Measurements from ENCODE around the gene ZMIZ2.
"Not testable (repeated sequence)": the region's sequence is repeated elsewhere in the genome, so short reads cannot be mapped to it uniquely, and the experiment has no call there.

The ZMIZ2 gene

GRCh38 chr7:44729949-44730590, 18.6 kb upstream of the ZMIZ2 start:
- DNase-seq (ENCODE audit: low spot score), result no peak

GRCh38 chr7:44732971-44733370, 15.7 kb upstream of the ZMIZ2 start:
- not testable (repeated sequence) for DNase-seq (ENCODE audit: low spot score)

- no peak for DNase-seq (ENCODE audit: low spot score)
Observed at GRCh38 chr7:44733708-44734481, 14.8 kb upstream of the ZMIZ2 start.

GRCh38 chr7:44735403-44736165, 13.1 kb upstream of the ZMIZ2 start:
- DNase-seq (ENCODE audit: low spot score), result no peak

GRCh38 chr7:44736896-44737295, 11.8 kb upstream of the ZMIZ2 start:
- DNase-seq (ENCODE audit: low spot score), result no peak

GRCh38 chr7:44738051-44738723, 10.5 kb upstream of the ZMIZ2 start:
- no peak for DNase-seq (ENCODE audit: low spot score)

GRCh38 chr7:44738876-44739665, 9.6 kb upstream of the ZMIZ2 start:
- DNase-seq (ENCODE audit: low spot score), result no peak

- no peak for DNase-seq (ENCODE audit: low spot score)
Observed at GRCh38 chr7:44740055-44740454, 8.6 kb upstream of the ZMIZ2 start.

GRCh38 chr7:44743750-44744149, 4.9 kb upstream of the ZMIZ2 start:
- no peak for DNase-seq (ENCODE audit: low spot score)

GRCh38 chr7:44748948-44749731, 493 bp downstream of the ZMIZ2 start:
- DNase-seq (ENCODE audit: low spot score), result no peak

GRCh38 chr7:44749992-44750391, 1.3 kb downstream of the ZMIZ2 start:
- no peak for DNase-seq (ENCODE audit: low spot score)

GRCh38 chr7:44750424-44750823, 1.8 kb downstream of the ZMIZ2 start:
- DNase-seq (ENCODE audit: low spot score), result no peak

- DNase-seq (ENCODE audit: low spot score), result peak; percentile 26
Observed at GRCh38 chr7:44750921-44751571, 2.4 kb downstream of the ZMIZ2 start.

GRCh38 chr7:44752822-44753221, 4.2 kb downstream of the ZMIZ2 start:
- DNase-seq (ENCODE audit: low spot score), result no peak

GRCh38 chr7:44754802-44755697, 6.4 kb downstream of the ZMIZ2 start:
- DNase-seq (ENCODE audit: low spot score), result peak; percentile 3

GRCh38 chr7:44755698-44756627, 7.3 kb downstream of the ZMIZ2 start:
- DNase-seq (ENCODE audit: low spot score), result peak; percentile 4

- peak; percentile 5 for DNase-seq (ENCODE audit: low spot score)
Observed at GRCh38 chr7:44756904-44757303, 8.3 kb downstream of the ZMIZ2 start.

- DNase-seq (ENCODE audit: low spot score), result peak; percentile 10
Observed at GRCh38 chr7:44757311-44757710, 8.7 kb downstream of the ZMIZ2 start.
